Type B pancreatic cell (in vitro differentiated cells): ENCODE data around the gene CASZ1. TPM values are rescaled to one million over a fixed set of nuclear protein-coding genes. Genes with fewer than 3 reads are reported as not detected.
A peak's percentile ranks its signal among the peaks of the same experiment; 100 is the strongest.

Experiments
- DNase-seq: peaks from one replicate; pipeline ENCODE4 v3.0.0; 2021; ENCODE audit warnings: mixed read lengths; ENCODE audit not compliant: unreplicated experiment; ENCODE audit errors: extremely low spot score
- H3K27ac Mint-ChIP-seq: 2 replicates; pipeline ENCODE4 v1.8.0; 2021; ENCODE audit warnings: mild to moderate bottlenecking, mixed read lengths
- H3K27me3 Mint-ChIP-seq: 2 replicates; pipeline ENCODE4 v1.8.0; 2021; ENCODE audit warnings: mixed read lengths
- H3K36me3 Mint-ChIP-seq: 2 replicates; pipeline ENCODE4 v1.8.0; 2021; ENCODE audit warnings: mixed read lengths
- H3K4me1 Mint-ChIP-seq: one replicate; pipeline ENCODE4 v1.8.0; 2021; ENCODE audit warnings: mixed read lengths; ENCODE audit not compliant: unreplicated experiment
- H3K4me3 Mint-ChIP-seq: 2 replicates; pipeline ENCODE4 v1.8.0; 2021; ENCODE audit warnings: mild to moderate bottlenecking, mixed read lengths
- H3K9me3 Mint-ChIP-seq: 2 replicates; pipeline ENCODE4 v1.8.0; 2021; ENCODE audit warnings: mixed read lengths
- CTCF ChIP-seq: fragments of 200-600 bp; sonication (generic); conservative IDR thresholded peaks from 2 replicates; pipeline ENCODE4 v1.5.0; 2021; ENCODE audit warnings: antibody characterized with exemption, mild to moderate bottlenecking
- total RNA-seq: library from RNA; stranded (reverse); gene quantifications from 2 replicates; pipeline ENCODE4 v1.2.1, GENCODE V29; 2021; ENCODE audit warnings: low replicate concordance

CASZ1 gene
- total RNA-seq, 1 donor from 2014 or later, result 15.7 TPM

DNA sequence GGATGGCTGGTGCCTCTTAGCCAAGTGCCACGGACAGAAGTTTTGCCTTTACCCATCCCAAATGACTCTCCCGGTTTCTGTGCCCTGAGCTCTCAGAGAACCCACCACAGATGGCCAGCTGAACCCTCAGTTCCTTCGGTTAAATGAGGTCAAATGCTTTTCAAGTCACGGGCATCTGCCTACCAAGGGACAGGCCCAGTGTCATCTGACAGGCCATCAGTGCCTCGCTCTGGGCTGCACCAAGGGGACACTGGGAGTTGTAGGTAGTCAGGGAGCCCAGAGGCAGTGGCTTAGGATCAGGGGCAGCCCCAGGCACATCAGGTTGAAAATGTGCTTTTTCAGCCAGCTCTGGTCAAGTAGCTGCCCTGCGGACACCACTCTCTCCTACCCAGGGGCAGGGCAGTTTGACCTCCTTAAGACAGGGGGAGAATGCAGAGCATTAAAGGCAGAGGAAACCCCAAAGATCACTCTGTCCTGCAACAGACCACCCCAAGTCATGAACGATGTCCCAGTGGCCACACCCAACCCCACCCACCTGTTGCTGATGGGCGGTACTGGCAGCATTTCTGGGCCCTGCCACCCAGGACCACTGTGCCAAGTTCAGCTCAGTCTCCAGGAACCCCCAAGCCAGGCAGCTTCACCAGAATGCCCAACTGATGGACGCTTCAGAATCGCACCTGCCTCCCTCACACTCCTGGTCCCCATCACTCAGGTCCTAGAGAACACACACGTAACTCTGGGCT is 60.7 kb downstream of the CASZ1 start:
- no peak overlapping the region for H3K4me3 Mint-ChIP-seq
- no peak overlapping the region for H3K27ac Mint-ChIP-seq
- peaks cover 21% of the 10 kb centered on the region for H3K27me3 Mint-ChIP-seq
- no peak for TF ChIP-seq CTCF
- no peaks in the 10 kb centered on the region for H3K9me3 Mint-ChIP-seq
- H3K36me3 Mint-ChIP-seq, result no peaks in the 10 kb centered on the region
- no peak for DNase-seq
- H3K4me1 Mint-ChIP-seq, result peaks cover 16% of the 10 kb centered on the region

GRCh38 chr1:10734962-10735544 is 61.4 kb downstream of the CASZ1 start:
- Mint-ChIP-seq H3K27me3 (peaks cover 27% of the 10 kb centered on the region), H3K4me1 (peaks cover 16% of the 10 kb centered on the region), H3K4me3 (no peak overlapping the region), H3K27ac (no peak overlapping the region), H3K9me3 (no peaks in the 10 kb centered on the region), H3K36me3 (no peaks in the 10 kb centered on the region)
- no peak for TF ChIP-seq CTCF
- DNase-seq, result no peak

DNA sequence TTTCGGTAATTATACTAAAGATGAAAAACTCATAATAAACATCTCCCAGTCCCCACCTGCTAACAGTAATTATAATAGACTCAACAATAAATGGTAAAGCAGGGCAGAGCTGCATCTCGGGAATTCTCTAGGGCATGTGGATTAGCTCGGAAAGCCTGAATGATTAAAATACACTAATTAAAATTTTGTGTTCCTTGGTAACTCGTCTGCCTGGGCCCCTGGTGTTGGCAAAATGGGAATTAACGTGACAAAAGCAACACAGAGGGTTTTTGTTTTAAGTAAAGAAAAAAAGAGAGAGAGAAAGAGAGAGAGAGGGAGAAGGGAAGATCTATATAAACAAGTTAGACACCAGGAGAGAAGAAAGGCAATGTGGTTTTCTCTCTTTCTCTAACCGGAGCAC is 62.1 kb downstream of the CASZ1 start:
- Mint-ChIP-seq H3K4me1 (peaks cover 16% of the 10 kb centered on the region), H3K27ac (peak overlapping the region; percentile 28), H3K27me3 (peaks cover 27% of the 10 kb centered on the region), H3K9me3 (no peaks in the 10 kb centered on the region), H3K4me3 (no peak overlapping the region), H3K36me3 (no peaks in the 10 kb centered on the region)
- no peak for DNase-seq
- no peak for TF ChIP-seq CTCF

DNA sequence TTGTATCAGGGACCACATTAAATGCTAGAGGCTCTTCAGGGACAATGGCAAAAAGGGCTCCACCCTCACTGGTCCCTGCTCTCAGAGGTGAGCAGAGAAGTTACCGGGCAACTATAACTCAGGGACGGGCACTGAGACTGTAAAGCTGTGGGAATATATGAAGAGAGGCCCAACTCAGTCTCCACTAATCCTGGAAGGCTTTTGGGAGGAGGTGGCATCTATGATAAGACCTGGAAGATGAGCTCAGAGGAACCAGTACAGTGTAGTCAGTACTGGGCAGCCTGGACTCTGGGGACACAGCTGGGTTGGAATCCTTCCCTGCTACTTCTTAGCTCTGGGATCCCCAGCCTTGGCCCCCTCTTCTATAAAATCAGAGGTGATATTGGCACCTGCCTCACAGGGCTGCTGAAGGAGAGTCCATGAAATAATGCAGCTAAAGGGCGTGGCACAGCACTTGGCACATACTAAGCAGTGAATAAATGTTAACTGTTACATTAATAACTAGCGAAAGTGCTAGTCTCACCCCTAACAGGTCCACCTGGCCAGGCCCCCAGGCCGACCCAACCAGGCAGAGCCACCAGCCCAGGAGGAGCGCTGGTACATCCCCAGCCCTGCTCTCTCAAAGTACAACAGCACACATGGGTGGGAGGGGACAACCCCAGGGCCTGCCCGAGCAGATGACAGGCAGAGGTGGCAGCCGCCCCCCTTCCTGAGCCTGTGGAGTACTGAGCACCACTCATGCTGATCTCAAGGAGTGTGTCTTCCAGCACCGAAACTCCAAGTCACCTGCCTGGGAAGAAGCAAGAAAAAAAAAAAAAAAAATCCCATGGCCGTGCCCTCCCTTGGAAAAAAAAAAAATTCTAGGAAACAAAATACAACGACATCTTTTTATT is 62.7 kb downstream of the CASZ1 start:
- no peaks in the 10 kb centered on the region for H3K36me3 Mint-ChIP-seq
- H3K4me3 Mint-ChIP-seq, result no peak overlapping the region
- no peak for TF ChIP-seq CTCF
- no peak for DNase-seq
- no peak overlapping the region for H3K27ac Mint-ChIP-seq
- H3K27me3 Mint-ChIP-seq, result peaks cover 27% of the 10 kb centered on the region
- H3K4me1 Mint-ChIP-seq, result peaks cover 16% of the 10 kb centered on the region
- H3K9me3 Mint-ChIP-seq, result no peaks in the 10 kb centered on the region

DNA sequence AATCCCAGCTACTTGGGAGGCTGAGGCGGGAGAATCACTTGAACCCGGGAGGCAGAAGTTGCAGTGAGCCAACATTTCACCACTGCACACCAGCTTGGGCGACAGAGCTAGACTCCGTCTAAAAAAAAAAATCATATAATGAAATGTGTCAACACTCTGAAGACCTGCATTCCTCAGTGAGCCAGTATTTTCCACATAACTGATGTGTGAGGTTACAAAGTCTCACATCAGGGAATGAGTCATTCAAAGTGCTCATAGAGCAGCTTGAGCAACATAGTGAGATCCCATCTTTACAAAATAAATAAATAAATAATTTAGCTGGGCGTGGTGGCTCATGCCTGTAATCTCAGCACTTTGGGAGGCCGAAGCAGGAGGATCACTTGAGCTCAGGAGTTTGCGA is 65.5 kb downstream of the CASZ1 start:
- H3K4me1 Mint-ChIP-seq, result peaks cover 23% of the 10 kb centered on the region
- no peak overlapping the region for H3K4me3 Mint-ChIP-seq
- no peaks in the 10 kb centered on the region for H3K36me3 Mint-ChIP-seq
- DNase-seq, result no peak
- H3K27me3 Mint-ChIP-seq, result peaks cover 33% of the 10 kb centered on the region
- no peaks in the 10 kb centered on the region for H3K9me3 Mint-ChIP-seq
- no peak for TF ChIP-seq CTCF
- H3K27ac Mint-ChIP-seq, result no peak overlapping the region
